Neural crest cell (in vitro differentiated cells): ENCODE results near the gene C1QL1. TPM values are rescaled to one million over a fixed set of nuclear protein-coding genes. Genes with fewer than 3 reads are reported as not detected.

Experiments
- DNase-seq: peaks from one replicate; pipeline ENCODE4 v3.0.0; 2021; ENCODE audit warnings: low read depth, mixed read lengths, low spot score
- H3K27ac Mint-ChIP-seq: one replicate; pipeline ENCODE4 v1.8.0; 2021; ENCODE audit warnings: mild to moderate bottlenecking, mixed read lengths; ENCODE audit not compliant: unreplicated experiment
- H3K27me3 Mint-ChIP-seq: 2 replicates; pipeline ENCODE4 v1.8.0; 2021; ENCODE audit warnings: low read depth, mild to moderate bottlenecking, mixed read lengths
- H3K36me3 Mint-ChIP-seq: 2 replicates; pipeline ENCODE4 v1.8.0; 2021; ENCODE audit warnings: low read depth, mild to moderate bottlenecking, mixed read lengths
- H3K4me1 Mint-ChIP-seq: 2 replicates; pipeline ENCODE4 v1.8.0; 2021; ENCODE audit warnings: mixed read lengths
- H3K4me3 Mint-ChIP-seq: one replicate; pipeline ENCODE4 v1.8.0; 2021; ENCODE audit warnings: mild to moderate bottlenecking, mixed read lengths
- H3K9me3 Mint-ChIP-seq: 2 replicates; pipeline ENCODE4 v1.8.0; 2021; ENCODE audit warnings: mixed read lengths
- CTCF ChIP-seq: fragments of 200-600 bp; sonication (generic); conservative IDR thresholded peaks from 2 replicates; pipeline ENCODE4 v1.5.0; 2021; ENCODE audit warnings: antibody characterized with exemption, mild to moderate bottlenecking
- total RNA-seq: library from RNA; stranded (reverse); gene quantifications from 2 replicates; pipeline ENCODE4 v1.2.1, GENCODE V29; 2021

C1QL1 gene
- total RNA-seq, 1 donor from 2014 or later, result 7.7 TPM

GRCh38 chr17:44978807-44979206 lies 10.7 kb upstream of the C1QL1 start:
- DNase-seq, result no peak
- no peak overlapping the region for H3K27ac Mint-ChIP-seq
- H3K36me3 Mint-ChIP-seq, result no peaks in the 10 kb centered on the region
- H3K27me3 Mint-ChIP-seq, result peaks cover 8% of the 10 kb centered on the region
- peaks cover 2% of the 10 kb centered on the region for H3K9me3 Mint-ChIP-seq
- peaks cover 28% of the 10 kb centered on the region for H3K4me1 Mint-ChIP-seq
- H3K4me3 Mint-ChIP-seq, result no peak overlapping the region
- TF ChIP-seq CTCF, result no peak

GRCh38 chr17:44977814-44978550 lies 9.9 kb upstream of the C1QL1 start:
- H3K27ac Mint-ChIP-seq, result no peak overlapping the region
- H3K27me3 Mint-ChIP-seq, result peaks cover 12% of the 10 kb centered on the region
- DNase-seq, result no peak
- peaks cover 28% of the 10 kb centered on the region for H3K4me1 Mint-ChIP-seq
- no peak for TF ChIP-seq CTCF
- no peak overlapping the region for H3K4me3 Mint-ChIP-seq
- H3K36me3 Mint-ChIP-seq, result no peaks in the 10 kb centered on the region
- peaks cover 2% of the 10 kb centered on the region for H3K9me3 Mint-ChIP-seq

- DNase-seq, result no peak
- Mint-ChIP-seq H3K27me3 (peaks cover 21% of the 10 kb centered on the region), H3K36me3 (no peaks in the 10 kb centered on the region), H3K9me3 (no peaks in the 10 kb centered on the region), H3K4me1 (peaks cover 28% of the 10 kb centered on the region), H3K27ac (peak overlapping the region; percentile 19), H3K4me3 (no peak overlapping the region)
- no peak for TF ChIP-seq CTCF
Observed at GRCh38 chr17:44977065-44977464, 9.0 kb upstream of the C1QL1 start.

GRCh38 chr17:44976206-44976605 lies 8.1 kb upstream of the C1QL1 start:
- no peak overlapping the region for H3K4me3 Mint-ChIP-seq
- no peak for TF ChIP-seq CTCF
- no peaks in the 10 kb centered on the region for H3K9me3 Mint-ChIP-seq
- peaks cover 29% of the 10 kb centered on the region for H3K27me3 Mint-ChIP-seq
- peaks cover 26% of the 10 kb centered on the region for H3K4me1 Mint-ChIP-seq
- DNase-seq, result no peak
- no peak overlapping the region for H3K27ac Mint-ChIP-seq
- H3K36me3 Mint-ChIP-seq, result no peaks in the 10 kb centered on the region

- peak overlapping the region; percentile 57 for H3K4me3 Mint-ChIP-seq
- TF ChIP-seq CTCF, result no peak
- H3K36me3 Mint-ChIP-seq, result no peaks in the 10 kb centered on the region
- no peak overlapping the region for H3K27ac Mint-ChIP-seq
- H3K4me1 Mint-ChIP-seq, result peaks cover 15% of the 10 kb centered on the region
- no peak for DNase-seq
- peaks cover 59% of the 10 kb centered on the region for H3K27me3 Mint-ChIP-seq
- no peaks in the 10 kb centered on the region for H3K9me3 Mint-ChIP-seq
Observed at GRCh38 chr17:44972953-44973352, 4.8 kb upstream of the C1QL1 start.
